T-helper 9 cell (primary cell): Measurements from ENCODE around the gene HSPE1.
"Not testable (repeated sequence)": the region's sequence is repeated elsewhere in the genome, so short reads cannot be mapped to it uniquely, and the experiment has no call there.

Experiments used
- DNase-seq: peaks from one replicate; pipeline ENCODE4 v3.0.0-alpha.2; 2020

HSPE1 gene

DNA sequence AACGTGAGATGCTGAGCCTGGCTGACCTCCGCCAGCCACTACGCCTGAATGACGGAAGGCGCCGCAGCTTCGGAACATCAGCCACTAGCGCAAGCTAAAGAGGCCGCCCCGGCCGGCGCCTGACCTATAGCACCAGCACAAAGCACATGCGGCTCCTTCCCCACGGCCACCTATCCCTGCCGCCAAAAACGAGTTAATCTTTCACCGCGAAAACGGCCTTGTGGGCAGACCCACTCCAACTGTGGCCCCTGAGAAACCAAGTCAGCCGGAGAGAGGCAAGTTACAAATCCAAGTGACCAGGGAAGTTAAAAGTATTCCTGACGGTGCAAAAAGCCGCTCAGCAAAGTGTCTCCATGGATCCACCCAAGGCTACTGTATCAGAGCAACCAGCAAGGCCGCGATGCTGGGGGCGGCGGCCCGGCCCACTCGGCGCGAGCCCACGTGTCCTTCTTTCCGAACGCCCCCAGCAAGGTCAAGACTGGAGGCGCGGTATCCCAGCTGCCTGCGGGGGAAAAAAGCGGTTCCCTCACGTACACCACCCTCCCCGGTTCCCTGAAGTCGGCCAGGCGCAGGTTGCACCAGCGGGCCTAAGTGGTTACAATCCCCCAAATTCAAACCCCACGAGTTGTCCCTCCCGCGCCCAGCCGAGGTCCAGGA lies 1.1 kb upstream of the HSPE1 start:
- peak; percentile 36 for DNase-seq

GRCh38 chr2:197500503-197501131 lies 438 bp downstream of the HSPE1 start:
- DNase-seq: no peak

DNA sequence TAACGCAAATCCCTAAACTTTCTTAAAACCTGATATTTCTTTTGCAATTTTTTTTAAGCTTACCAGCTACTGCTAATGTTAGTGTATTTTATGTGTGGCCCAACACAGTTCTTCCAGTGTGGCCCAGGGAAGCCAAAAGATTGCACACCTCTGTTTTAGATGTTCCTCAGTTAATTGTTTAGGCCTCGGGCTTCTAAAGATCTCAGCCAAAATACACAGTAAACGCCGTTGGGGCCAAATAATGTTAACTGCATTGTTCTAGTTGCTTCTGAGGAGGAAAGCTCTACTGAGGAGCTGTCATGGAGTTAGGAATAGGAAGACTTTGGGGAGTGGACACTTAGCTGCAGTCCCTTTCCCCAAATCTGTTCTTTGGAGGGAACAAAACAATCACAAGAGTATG lies 2.0 kb downstream of the HSPE1 start:
- no peak for DNase-seq

DNA sequence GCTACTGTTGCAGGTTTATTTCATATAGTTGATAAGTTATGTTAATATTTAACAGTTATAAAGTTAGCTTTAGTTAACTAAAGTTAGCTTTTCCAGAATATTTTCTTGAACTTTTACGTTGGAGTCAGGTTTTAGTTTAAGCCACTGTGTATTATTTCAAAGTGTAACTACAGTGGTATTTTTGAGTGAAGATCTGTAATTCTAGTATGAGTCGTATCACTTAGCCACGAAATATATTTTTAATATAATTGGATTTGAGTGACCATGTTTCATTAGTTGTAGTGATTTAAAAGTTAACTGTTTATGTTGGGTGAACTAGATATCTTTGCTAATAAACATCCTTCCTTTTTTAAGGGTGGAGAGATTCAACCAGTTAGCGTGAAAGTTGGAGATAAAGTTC lies 2.5 kb downstream of the HSPE1 start:
- DNase-seq: no peak

DNA sequence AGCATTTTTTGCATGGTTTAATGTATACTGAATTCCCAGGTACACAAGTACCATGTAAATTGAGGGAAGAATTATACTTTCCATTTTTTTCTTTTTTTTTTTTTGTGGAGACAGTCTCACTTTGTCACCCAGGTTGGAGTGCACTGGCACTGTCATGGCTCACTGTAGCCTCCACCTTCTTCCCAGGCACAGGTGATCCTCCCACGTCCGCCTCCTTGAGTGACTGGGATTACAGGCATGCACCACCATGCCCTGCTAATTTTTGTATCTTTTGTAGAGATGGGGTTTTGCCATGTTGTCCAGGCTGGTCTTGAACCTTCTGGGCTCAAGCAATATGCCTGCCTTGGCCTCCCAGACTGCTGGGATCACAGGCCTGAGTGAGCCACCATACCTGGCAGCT lies 3.8 kb downstream of the HSPE1 start:
- DNase-seq: no peak

DNA sequence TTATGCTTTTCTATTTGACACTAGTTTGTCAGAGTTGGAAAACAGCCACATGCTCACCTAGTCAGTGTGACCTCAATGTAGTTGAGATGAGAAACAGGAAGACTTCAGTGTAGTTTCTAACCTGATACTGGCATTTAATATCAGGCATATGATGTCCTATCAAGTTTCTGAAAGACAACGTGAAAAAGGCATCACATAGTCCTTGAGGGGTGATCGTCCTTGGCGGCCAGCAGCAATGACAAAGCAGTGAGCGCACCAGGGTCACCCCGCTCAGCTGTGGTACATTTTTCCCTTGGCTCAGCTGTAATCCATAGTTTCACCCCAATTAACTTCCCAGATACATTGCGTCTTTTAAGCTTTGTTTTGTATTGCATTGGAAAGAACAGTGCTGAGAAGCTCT lies 4.3 kb downstream of the HSPE1 start:
- no peak for DNase-seq

- no peak for DNase-seq
Measured at GRCh38 chr2:197506658-197507057, 6.5 kb downstream of the HSPE1 start.

DNA sequence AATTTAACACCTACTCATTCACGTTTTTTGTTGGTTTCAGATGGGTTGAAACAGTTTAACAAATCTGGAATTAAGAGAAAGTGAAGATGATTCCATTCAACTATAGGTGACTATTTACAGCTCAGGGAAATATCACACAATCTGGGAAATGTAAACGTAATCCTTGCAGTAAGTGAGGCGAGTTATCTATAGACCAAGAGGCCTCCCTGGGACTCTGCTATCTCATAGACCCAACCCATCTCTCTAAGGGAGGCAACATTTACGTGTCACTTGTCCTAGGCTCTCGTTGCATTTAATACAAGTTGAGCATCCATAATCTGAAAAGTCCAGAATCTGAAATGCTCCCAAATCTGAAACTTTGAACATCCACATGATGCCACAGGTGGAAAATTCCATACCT lies 13.7 kb downstream of the HSPE1 start:
- DNase-seq: no peak

DNA sequence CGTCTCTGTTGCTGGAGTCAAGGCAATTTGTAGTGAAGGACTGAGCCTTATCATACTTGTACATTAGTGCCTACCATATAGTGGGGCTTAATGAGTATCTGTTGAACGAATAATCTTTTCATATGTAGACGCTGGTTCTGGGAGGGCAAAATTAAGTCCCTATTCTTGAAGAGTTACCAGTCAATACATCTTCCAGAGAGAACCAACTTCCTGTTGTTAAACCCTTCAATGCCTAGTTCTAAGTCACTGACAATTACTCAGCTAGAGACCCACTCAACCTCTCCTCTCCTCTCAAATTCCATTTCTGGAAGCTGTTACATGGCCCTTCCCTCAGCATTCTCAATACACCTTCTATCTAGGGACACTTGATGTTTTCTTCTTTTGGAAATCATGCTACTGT lies 14.6 kb downstream of the HSPE1 start:
- DNase-seq: no peak

DNA sequence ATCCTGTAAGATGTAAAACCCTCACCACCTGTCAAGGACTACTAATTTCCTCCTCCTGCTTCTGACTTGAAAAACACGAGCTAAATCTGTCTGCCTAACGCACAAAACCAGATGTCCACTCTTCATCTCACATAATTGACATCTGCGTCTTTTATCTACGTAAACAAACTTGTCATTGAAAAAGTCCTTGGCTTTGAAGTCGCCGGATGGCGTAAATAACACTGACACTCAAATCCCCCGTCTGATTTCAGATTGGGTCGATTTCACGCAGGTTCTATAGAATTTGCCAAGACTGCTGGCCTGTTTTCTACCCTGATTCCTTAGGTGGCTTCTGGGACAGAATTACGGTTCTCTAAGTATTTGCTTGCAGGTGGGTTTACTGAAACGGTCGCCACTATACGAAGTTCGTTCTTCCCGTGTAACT lies 15.1 kb downstream of the HSPE1 start:
- no peak for DNase-seq

DNA sequence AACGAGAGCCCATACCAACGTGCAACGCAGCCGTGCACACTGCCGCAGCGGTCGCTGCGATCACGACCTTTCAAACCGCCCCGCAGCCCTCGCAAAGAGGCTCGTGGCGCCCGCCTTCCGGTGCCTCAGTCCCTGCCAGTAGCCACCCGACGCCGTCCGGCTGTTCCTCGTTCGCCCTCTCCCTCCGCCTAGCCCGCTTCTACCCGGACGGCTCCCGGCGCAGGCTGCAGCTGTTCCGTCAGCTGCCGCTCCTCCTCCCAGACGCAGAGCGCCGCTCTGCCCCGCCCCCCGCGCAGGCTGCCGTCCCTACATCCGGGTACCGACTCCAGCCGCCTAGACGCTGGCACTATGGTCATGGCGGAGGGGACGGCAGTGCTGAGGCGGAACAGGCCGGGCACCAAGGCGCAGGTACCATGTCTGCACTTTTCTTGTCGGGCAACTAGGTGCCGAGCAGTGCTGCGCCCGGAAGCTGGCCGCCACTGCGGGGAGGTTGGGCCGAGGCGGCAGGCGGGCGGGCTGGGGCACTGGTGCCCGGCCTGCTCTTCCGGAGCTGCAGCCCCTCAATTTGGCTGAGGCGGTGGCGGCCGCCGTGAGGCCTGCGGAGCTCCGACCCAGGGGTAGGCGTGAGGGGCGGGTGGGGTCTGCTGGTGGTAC lies 15.7 kb downstream of the HSPE1 start, which contains the start of gene MOB4:
Gene MOB4, plus strand, starts transcription at position 328 of the 654 bp plus-strand sequence. Its CDS starts 21 bp downstream, at position 349.
- DNase-seq: peak; percentile 94

GRCh38 chr2:197516393-197516761 lies 16.2 kb downstream of the HSPE1 start:
- no peak for DNase-seq

GRCh38 chr2:197517150-197517549 lies 17.0 kb downstream of the HSPE1 start:
- no peak for DNase-seq

GRCh38 chr2:197538412-197538811 lies 38.2 kb downstream of the HSPE1 start:
- DNase-seq: no peak

- no peak for DNase-seq
Measured at GRCh38 chr2:197539734-197540133, 39.6 kb downstream of the HSPE1 start.

- no peak for DNase-seq
Measured at GRCh38 chr2:197543206-197543605, 43.0 kb downstream of the HSPE1 start.

DNA sequence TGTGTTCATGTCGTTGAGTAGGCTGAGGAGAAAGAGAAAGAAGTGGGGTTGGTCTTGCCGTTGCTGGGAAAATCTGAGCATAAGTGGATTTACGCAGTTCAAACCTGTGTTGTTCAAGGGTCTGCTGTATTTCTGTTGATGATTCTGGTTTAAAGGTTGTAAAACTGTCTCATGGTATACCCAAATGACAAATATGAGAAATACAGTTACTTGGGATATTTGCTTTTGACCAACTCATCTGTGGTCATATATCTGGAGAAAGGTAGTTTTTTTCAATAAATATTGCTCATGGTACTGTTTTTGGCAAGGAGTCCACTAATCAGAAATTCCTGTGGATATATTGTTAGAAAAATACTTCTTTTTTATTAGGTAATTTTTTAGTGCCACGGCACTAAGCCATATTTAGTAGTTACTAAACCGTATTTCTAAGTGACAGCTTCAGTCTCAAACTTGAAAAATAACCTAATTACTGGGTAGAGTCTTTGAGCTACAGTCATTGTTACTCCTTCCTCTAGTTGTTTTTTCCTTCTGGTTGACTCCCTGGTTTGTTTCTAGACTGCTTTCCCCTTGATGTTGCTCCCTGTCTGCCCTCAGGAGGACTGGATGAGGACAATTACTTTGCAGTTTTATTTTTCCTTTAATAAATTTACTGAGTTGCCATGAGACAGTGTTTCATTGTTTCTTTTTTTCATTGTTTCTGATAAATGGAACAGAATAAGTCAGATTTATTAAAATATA lies 47.2 kb downstream of the HSPE1 start:
- DNase-seq: no peak

- no peak for DNase-seq
Measured at GRCh38 chr2:197548582-197548981, 48.4 kb downstream of the HSPE1 start.

GRCh38 chr2:197551260-197551659 lies 51.1 kb downstream of the HSPE1 start:
- not testable (repeated sequence) for DNase-seq
